GM12801 (cell line): ENCODE results near the gene SH3GLB2.

Experiments used
- CTCF ChIP-seq: IDR thresholded peaks from one replicate; pipeline ENCODE4 v1.5.1; 2011; ENCODE audit warnings: control low read depth; ENCODE audit not compliant: insufficient read length; ENCODE audit errors: extremely low read depth

Gene SH3GLB2

GRCh38 chr9:128999581-129000206 lies 28.4 kb downstream of the SH3GLB2 start:
- TF ChIP-seq CTCF: no peak

GRCh38 chr9:128998462-128998861 lies 29.7 kb downstream of the SH3GLB2 start:
- no peak for TF ChIP-seq CTCF

GRCh38 chr9:128995791-128996190 lies 32.3 kb downstream of the SH3GLB2 start:
- TF ChIP-seq CTCF: no peak

GRCh38 chr9:128992995-128993394 lies 35.1 kb downstream of the SH3GLB2 start:
- no peak for TF ChIP-seq CTCF

GRCh38 chr9:128987805-128988204 lies 40.3 kb downstream of the SH3GLB2 start:
- TF ChIP-seq CTCF: no peak

GRCh38 chr9:128986671-128987070 lies 41.5 kb downstream of the SH3GLB2 start:
- TF ChIP-seq CTCF: no peak

GRCh38 chr9:128983536-128983935 lies 44.6 kb downstream of the SH3GLB2 start:
- no peak for TF ChIP-seq CTCF
